Measurements from ENCODE around the gene DGKG.

Gene DGKG

DNA sequence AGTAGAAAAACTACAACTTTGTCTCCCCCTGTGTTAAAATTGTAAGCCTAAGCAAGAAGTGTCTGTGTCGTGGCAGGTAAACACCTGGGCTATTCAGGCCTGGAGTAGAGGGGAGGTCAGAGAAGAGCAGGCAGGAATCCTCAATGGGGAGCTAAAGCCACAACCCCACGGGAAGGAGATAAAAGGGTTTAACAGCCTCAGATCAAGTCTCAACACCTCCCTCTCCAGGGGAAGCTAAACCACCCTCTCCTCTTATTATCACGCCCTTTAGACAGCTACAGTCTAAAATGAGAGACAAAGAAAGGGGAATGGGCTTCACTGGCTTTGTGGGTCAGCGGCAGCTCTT lies 264.7 kb downstream of the DGKG start:
- H3K27ac ChIP-seq (ENCODE audit: low read depth, low read length): no peak overlapping the region
- peaks cover 12% of the 10 kb centered on the region for H3K36me3 ChIP-seq (ENCODE audit: insufficient read depth, low read length)
- H3K4me3 ChIP-seq (ENCODE audit: low read depth, low read length): 0 out of 2 replicates have a peak overlapping the region, but pooled peaks have one; percentile 42
- H3K79me2 ChIP-seq (ENCODE audit: control insufficient read depth, insufficient read depth, low read length, unreplicated experiment): peaks cover 8% of the 10 kb centered on the region
- H2AFZ ChIP-seq (ENCODE audit: low read length, unreplicated experiment): no peak overlapping the region
- H3K27me3 ChIP-seq (ENCODE audit: insufficient read depth, low read length): no peaks in the 10 kb centered on the region
- H3K4me1 ChIP-seq (ENCODE audit: control insufficient read depth, insufficient read depth, low read length, unreplicated experiment): peaks cover 21% of the 10 kb centered on the region
